SH-SY5Y (cell line): ENCODE measurements around the gene FAM83B.

Experiments used
- GATA2 ChIP-seq: IDR thresholded peaks from 2 replicates; pipeline ENCODE4 v1.6.1; 2011; ENCODE audit warnings: mild to moderate bottlenecking, low read depth, low read length
- GATA3 ChIP-seq: IDR thresholded peaks from 2 replicates; pipeline ENCODE4 v1.6.1; 2011; ENCODE audit warnings: low read depth, mild to moderate bottlenecking, low read length, moderate library complexity

GRCh38 chr6:54876365-54876764 is 29.8 kb downstream of the FAM83B start:
- no peak for TF ChIP-seq GATA2
- TF ChIP-seq GATA3: no peak
